HCT116 (cell line): ENCODE results near the gene PGAP6. TPM values are rescaled to one million over a fixed set of nuclear protein-coding genes. Genes with fewer than 3 reads are reported as not detected.

Experiments
- ATAC-seq: fragments of 200-7000 bp; cut with Tn5 transposase; 2 replicates; pipeline ENCODE4 v1.9.1; 2020; ENCODE audit warnings: mild to moderate bottlenecking, moderate library complexity
- BruUV-seq: library from RNA; stranded (reverse); fragments of 400-500 nt; replicated peaks from 2 replicates; lab custom pipeline; 2021; lab: Mats Ljungman, UMichigan
- CTCF ChIA-PET: fragments of 300-600 bp; sonication (Branson Sonifier 250); formaldehyde crosslinking; loops from one replicate; lab custom pipeline; 2021; ENCODE audit warnings: antibody characterized with exemption; lab: Charles Lee
- POLR2A ChIA-PET: fragments of 300-600, 350-600 bp; sonication (Branson Sonifier 250); formaldehyde crosslinking; loops from one replicate; lab custom pipeline; 2021; ENCODE audit warnings: antibody characterized with exemption; lab: Charles Lee
- RAD21 ChIA-PET, 2 experiments: fragments of 300-600 bp; sonication (Branson Sonifier 250); formaldehyde crosslinking; loops; one replicate each; lab custom pipeline; 2023; ENCODE audit warnings: low total read pairs in 2 of 2; ENCODE audit not compliant: uncharacterized antibody in 2 of 2, unreplicated experiment in 2 of 2, low non-redundant PET in 1 of 2; lab: Charles Lee
- DNase-seq: peaks from one replicate; pipeline ENCODE4 v3.0.0-alpha.2; 2010; ENCODE audit warnings: low read depth, low spot score
- H2AFZ ChIP-seq: fragments of 200-600 bp; shearing (Covaris generic), sonication (generic); 2 replicates; pipeline ENCODE4 v1.6.1; 2017; ENCODE audit warnings: low read depth, mixed run types, mixed read lengths, antibody characterized with exemption, low read length; ENCODE audit not compliant: poor library complexity, severe bottlenecking
- H3K27ac ChIP-seq: 2 replicates; pipeline ENCODE4 v1.5.1; 2012; ENCODE audit warnings: low read depth, low read length
- H3K27me3 ChIP-seq: fragments of 200-600 bp; sonication (generic); 2 replicates; pipeline ENCODE4 v1.6.1; 2016; ENCODE audit warnings: mixed run types, low read length, mixed read lengths; ENCODE audit not compliant: insufficient read depth
- H3K36me3 ChIP-seq, 2 experiments: fragments of 200-500 bp in 1 of 2; fragments of 200-600 bp in 1 of 2; sonication (Bioruptor generic) in 1 of 2; sonication (generic) in 1 of 2; 2 replicates each; pipeline versions ENCODE4 v1.5.1 to v1.6.1; 2014 to 2016; ENCODE audit warnings: low read length in 2 of 2, inconsistent platforms in 1 of 2, mixed read lengths in 1 of 2, mixed run types in 1 of 2; ENCODE audit not compliant: insufficient read depth in 2 of 2, control insufficient read depth in 1 of 2
- H3K4me1 ChIP-seq, 2 experiments: fragments of 200-600 bp in 1 of 2; sonication (generic) in 1 of 2; 2 replicates each; pipeline versions ENCODE4 v1.5.1 to v1.6.1; 2012 to 2017; ENCODE audit warnings: low read length in 2 of 2, inconsistent platforms in 1 of 2, mild to moderate bottlenecking in 1 of 2, mixed read lengths in 1 of 2, mixed run types in 1 of 2, moderate library complexity in 1 of 2; ENCODE audit not compliant: insufficient read depth in 2 of 2, control insufficient read depth in 1 of 2
- H3K4me2 ChIP-seq: fragments of 200-600 bp; sonication (generic); 2 replicates; pipeline ENCODE4 v1.6.1; 2017; ENCODE audit warnings: mixed run types, low read length, mixed read lengths
- H3K4me3 ChIP-seq, 2 experiments: fragments of 200-600 bp in 1 of 2; sonication (generic) in 1 of 2; replicated peaks in 1 of 2; 2 replicates each; pipeline ENCODE4 v1.5.1; 2011 to 2016; ENCODE audit warnings: low read length in 2 of 2, control low read depth in 1 of 2, low read depth in 1 of 2, mild to moderate bottlenecking in 1 of 2, mixed read lengths in 1 of 2, mixed run types in 1 of 2
- H3K79me2 ChIP-seq: fragments of 200-600 bp; sonication (generic); 2 replicates; pipeline ENCODE4 v1.6.1; 2017; ENCODE audit warnings: mild to moderate bottlenecking, mixed run types, low read length, moderate library complexity, mixed read lengths; ENCODE audit not compliant: insufficient read depth
- H3K9ac ChIP-seq: fragments of 200-600 bp; sonication (generic); 2 replicates; pipeline ENCODE4 v1.6.1; 2016; ENCODE audit warnings: low read length, mixed read lengths
- H3K9me2 ChIP-seq: fragments of 200-600 bp; sonication (generic), shearing (Covaris generic); 2 replicates; pipeline ENCODE4 v1.6.1; 2017; ENCODE audit warnings: mixed run types, mild to moderate bottlenecking, moderate library complexity; ENCODE audit not compliant: insufficient read depth
- H3K9me3 ChIP-seq, 2 experiments: fragments of 200-500 bp in 1 of 2; fragments of 200-600 bp in 1 of 2; sonication (Bioruptor generic) in 1 of 2; sonication (generic) in 1 of 2; 2 replicates each; pipeline ENCODE4 v1.6.1; 2014 to 2017; ENCODE audit warnings: low read length in 2 of 2, mixed read lengths in 2 of 2, inconsistent platforms in 1 of 2, low read depth in 1 of 2, mild to moderate bottlenecking in 1 of 2, mixed run types in 1 of 2, moderate library complexity in 1 of 2; ENCODE audit not compliant: control insufficient read depth in 1 of 2, insufficient read depth in 1 of 2
- H4K20me1 ChIP-seq: fragments of 200-600 bp; sonication (generic), shearing (Covaris generic); 2 replicates; pipeline ENCODE4 v1.6.1; 2017; ENCODE audit warnings: mixed run types, mild to moderate bottlenecking, moderate library complexity; ENCODE audit not compliant: insufficient read depth
- ATF3 ChIP-seq: IDR thresholded peaks from 2 replicates; pipeline ENCODE4 v1.6.1; 2012
- CEBPB ChIP-seq: IDR thresholded peaks from 2 replicates; pipeline ENCODE4 v1.6.1; 2012; ENCODE audit warnings: low read depth
- CTCF ChIP-seq, 3 experiments: fragments of 200-600 bp in 1 of 3; sonication (generic) in 1 of 3; IDR thresholded peaks in 2 of 3; conservative IDR thresholded peaks in 1 of 3; 2 replicates each; pipeline ENCODE4 v1.5.1; 2012 to 2017; ENCODE audit warnings: low read depth in 2 of 3, low read length in 2 of 3, antibody characterized with exemption in 1 of 3, borderline replicate concordance in 1 of 3, control low read depth in 1 of 3, mild to moderate bottlenecking in 1 of 3, mixed read lengths in 1 of 3, mixed run types in 1 of 3, moderate library complexity in 1 of 3; ENCODE audit not compliant: insufficient read depth in 1 of 3
- EZH2 ChIP-seq: fragments of 200-600 bp; sonication (generic); IDR thresholded peaks from 2 replicates; pipeline ENCODE4 v1.6.1; 2017; ENCODE audit warnings: antibody characterized with exemption, mixed run types
- FOSL1 ChIP-seq: IDR thresholded peaks from 2 replicates; pipeline ENCODE4 v1.6.1; 2012; ENCODE audit warnings: low read depth
- JUND ChIP-seq: IDR thresholded peaks from 2 replicates; pipeline ENCODE4 v1.6.1; 2012
- MAX ChIP-seq: IDR thresholded peaks from 2 replicates; pipeline ENCODE4 v1.6.1; 2012
- POLR2A ChIP-seq: IDR thresholded peaks from 2 replicates; pipeline ENCODE4 v1.7.0; 2011; ENCODE audit warnings: borderline replicate concordance; ENCODE audit not compliant: insufficient read depth, insufficient read length; ENCODE audit errors: extremely low read depth
- POLR2AphosphoS5 ChIP-seq: IDR thresholded peaks from 2 replicates; pipeline ENCODE4 v1.6.1; 2011; ENCODE audit warnings: mild to moderate bottlenecking, low read depth, low read length, moderate library complexity
- RAD21 ChIP-seq: IDR thresholded peaks from 2 replicates; pipeline ENCODE4 v1.6.1; 2012; ENCODE audit warnings: low read depth, mild to moderate bottlenecking
- REST ChIP-seq: IDR thresholded peaks from 2 replicates; pipeline ENCODE4 v1.6.1; 2012; ENCODE audit warnings: low read depth
- SIN3A ChIP-seq: IDR thresholded peaks from 2 replicates; pipeline ENCODE4 v1.6.1; 2012; ENCODE audit warnings: low read depth
- SRF ChIP-seq: IDR thresholded peaks from 2 replicates; pipeline ENCODE4 v1.6.1; 2012; ENCODE audit warnings: low read depth
- TCF7L2 ChIP-seq: IDR thresholded peaks from 2 replicates; pipeline ENCODE4 v1.7.0; 2011; ENCODE audit warnings: borderline replicate concordance, inconsistent platforms; ENCODE audit not compliant: insufficient read depth, insufficient read length; ENCODE audit errors: extremely low read depth
- YY1 ChIP-seq: IDR thresholded peaks from 2 replicates; pipeline ENCODE4 v1.6.1; 2011; ENCODE audit warnings: low read length, low read depth, moderate library complexity, mild to moderate bottlenecking; ENCODE audit not compliant: insufficient replicate concordance; ENCODE audit errors: extremely low read depth
- ZBTB33 ChIP-seq: IDR thresholded peaks from 2 replicates; pipeline ENCODE4 v1.6.1; 2011; ENCODE audit warnings: mild to moderate bottlenecking, low read length, moderate library complexity; ENCODE audit not compliant: insufficient replicate concordance; ENCODE audit errors: extremely low read depth
- ZFX ChIP-seq: fragments of 450-650 bp; IDR thresholded peaks from 2 replicates; pipeline ENCODE4 v1.6.1; 2017
- intact Hi-C: fragments of 100-400 bp; cut with micrococcal nuclease; formaldehyde crosslinking; loops from 2 replicates; pipeline ENCODE4 v1.10.0; 2022
- total RNA-seq: library from RNA; stranded (reverse); gene quantifications from one replicate; pipeline ENCODE4 v1.2.1, GENCODE V29; 2021; ENCODE audit not compliant: unreplicated experiment

PGAP6 gene
- total RNA-seq, 1 experiment from 2014 or later = 35.4 TPM

- TF ChIP-seq REST (no peak), POLR2A (no peak), ZFX (no peak), ZBTB33 (no peak), JUND (no peak), YY1 (no peak), POLR2AphosphoS5 (no peak), TCF7L2 (no peak), CEBPB (no peak)
Observed at GRCh38 chr16:375212-375611, 6.6 kb downstream of the PGAP6 start (continued).

- Histone ChIP-seq H4K20me1 (no peaks in the 10 kb centered on the region), H3K9ac (no peak overlapping the region), H2AFZ (no peak overlapping the region), H3K4me3 (no peak overlapping the region), H3K4me2 (no peak overlapping the region), H3K9me3 (no peaks in the 10 kb centered on the region), H3K36me3 (no peaks in the 10 kb centered on the region), H3K27me3 (no peaks in the 10 kb centered on the region), H3K9me2 (no peaks in the 10 kb centered on the region), H3K79me2 (0 out of 2 replicates have a peak, but pooled peaks cover under 1% of the 10 kb centered on the region), H3K4me1 (peaks cover 3 to 11% of the 10 kb centered on the region in 2 experiments; a peak in 3 of 4 replicates), H3K27ac (no peak overlapping the region)
- ChIA-PET CTCF (no interaction called here), POLR2A (no interaction called here), RAD21 (no interaction called here)
- no peak for ATAC-seq
- no peak for DNase-seq
- BruUV-seq = no TSS peak
- intact Hi-C loops = no loop called here
- TF ChIP-seq FOSL1 (no peak), CTCF (IDR thresholded peaks at IDR 0.05 in 2 of 3, conservative IDR thresholded peaks at IDR 0.05 in 1 of 3; ENCODE audit: borderline replicate concordance in 1 of 3, insufficient read depth in 1 of 3, low read depth in 2 of 3, low read length in 2 of 3) (no peak), MAX (no peak), RAD21 (no peak), EZH2 (no peak), ATF3 (no peak), ZFX (no peak), POLR2A (no peak), ZBTB33 (no peak), SRF (no peak), SIN3A (no peak)
Observed at GRCh38 chr16:374616-374926, 7.2 kb downstream of the PGAP6 start.
